ENCODE data around the gene PHF21B. TPM values are rescaled to one million over a fixed set of nuclear protein-coding genes. Genes with fewer than 3 reads are reported as not detected.

PHF21B gene
- total RNA-seq, 1 donor from 2014 or later, result 0.69 TPM

DNA sequence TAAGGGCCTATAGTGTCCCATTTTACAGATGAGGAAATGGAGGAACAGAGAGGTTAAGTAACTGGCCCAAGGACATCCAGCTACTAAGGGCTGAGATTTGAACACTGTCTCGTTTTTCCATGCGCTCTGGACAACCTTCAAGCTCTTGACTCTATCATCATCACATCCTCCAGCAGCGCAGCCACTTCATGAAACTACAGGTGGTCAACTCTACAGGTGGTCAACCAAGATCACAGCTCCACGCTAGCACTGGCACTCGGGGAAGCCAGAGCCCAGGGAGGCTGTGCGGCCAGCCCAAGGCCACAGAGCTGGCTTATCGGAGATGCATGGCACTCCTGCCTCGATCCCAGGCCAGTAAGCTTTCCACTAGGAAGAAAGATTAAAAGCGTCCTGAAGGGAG is 40.0 kb downstream of the PHF21B start:
- no peak for DNase-seq

DNA sequence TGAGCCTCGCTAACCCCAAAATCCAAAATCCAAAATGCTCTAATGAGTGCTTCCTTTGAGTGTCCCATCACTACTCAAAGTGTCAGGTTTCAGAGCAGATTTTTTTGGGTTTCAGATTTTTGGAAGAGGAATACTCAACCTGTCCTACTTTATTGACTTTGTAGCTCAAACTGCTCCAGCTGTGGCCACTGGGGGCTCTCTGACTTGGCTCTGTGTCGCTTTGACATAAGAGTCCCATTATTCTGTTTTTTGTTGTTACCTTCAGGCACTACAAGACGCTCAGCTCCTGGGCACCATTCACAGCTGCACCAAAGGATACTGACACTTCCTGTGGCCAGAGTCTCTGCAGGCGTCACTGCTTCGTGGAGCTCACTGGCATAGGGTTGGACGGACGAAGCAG is 41.1 kb downstream of the PHF21B start:
- TF ChIP-seq, protein P1, sequence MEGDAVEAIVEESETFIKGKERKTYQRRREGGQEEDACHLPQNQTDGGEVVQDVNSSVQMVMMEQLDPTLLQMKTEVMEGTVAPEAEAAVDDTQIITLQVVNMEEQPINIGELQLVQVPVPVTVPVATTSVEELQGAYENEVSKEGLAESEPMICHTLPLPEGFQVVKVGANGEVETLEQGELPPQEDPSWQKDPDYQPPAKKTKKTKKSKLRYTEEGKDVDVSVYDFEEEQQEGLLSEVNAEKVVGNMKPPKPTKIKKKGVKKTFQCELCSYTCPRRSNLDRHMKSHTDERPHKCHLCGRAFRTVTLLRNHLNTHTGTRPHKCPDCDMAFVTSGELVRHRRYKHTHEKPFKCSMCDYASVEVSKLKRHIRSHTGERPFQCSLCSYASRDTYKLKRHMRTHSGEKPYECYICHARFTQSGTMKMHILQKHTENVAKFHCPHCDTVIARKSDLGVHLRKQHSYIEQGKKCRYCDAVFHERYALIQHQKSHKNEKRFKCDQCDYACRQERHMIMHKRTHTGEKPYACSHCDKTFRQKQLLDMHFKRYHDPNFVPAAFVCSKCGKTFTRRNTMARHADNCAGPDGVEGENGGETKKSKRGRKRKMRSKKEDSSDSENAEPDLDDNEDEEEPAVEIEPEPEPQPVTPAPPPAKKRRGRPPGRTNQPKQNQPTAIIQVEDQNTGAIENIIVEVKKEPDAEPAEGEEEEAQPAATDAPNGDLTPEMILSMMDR (IDR thresholded peaks at IDR 0.05; ENCODE audit: borderline replicate concordance), result no peak
- Histone ChIP-seq H3K27ac (replicated peaks) (no peak overlapping the region), H3K36me3 (no peaks in the 10 kb centered on the region), H3K9me3 (replicated peaks) (no peaks in the 10 kb centered on the region), H3K4me3 (no peak overlapping the region), H3K4me1 (no peaks in the 10 kb centered on the region), H3K27me3 (ENCODE audit: low read depth) (peaks cover 76% of the 10 kb centered on the region)
- intact Hi-C loops (cut with micrococcal nuclease), result no loop called here
- no peak for DNase-seq

More for the DNA sequence above, 40.0 kb downstream of the PHF21B start:
- Histone ChIP-seq H3K27me3 (ENCODE audit: low read depth) (peaks cover 83% of the 10 kb centered on the region), H3K9me3 (replicated peaks) (no peaks in the 10 kb centered on the region), H3K36me3 (no peaks in the 10 kb centered on the region), H3K4me1 (no peaks in the 10 kb centered on the region), H3K4me3 (no peak overlapping the region), H3K27ac (replicated peaks) (no peak overlapping the region)
- intact Hi-C loops (cut with micrococcal nuclease), result no loop called here
- TF ChIP-seq, protein P1 (IDR thresholded peaks at IDR 0.05; ENCODE audit: borderline replicate concordance), result no peak

DNA sequence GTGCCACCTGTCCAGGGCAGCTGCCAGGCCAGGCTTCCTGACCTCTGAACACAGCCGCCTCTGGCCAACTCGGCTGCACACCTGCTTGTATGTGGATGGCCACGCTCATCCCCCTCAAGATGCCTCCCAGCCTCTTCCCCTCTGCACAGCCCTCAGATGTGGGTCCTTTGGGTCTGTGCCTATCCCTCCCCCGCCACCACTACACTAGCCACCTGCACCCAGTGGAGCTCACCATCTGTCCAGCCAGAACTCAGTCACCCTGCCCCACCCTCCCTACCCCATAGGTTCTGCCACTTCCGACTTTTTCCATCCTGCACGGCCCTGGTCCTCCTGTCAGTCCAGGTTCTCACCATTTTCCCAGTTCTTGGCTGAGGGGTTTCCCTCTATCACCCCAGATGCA is 44.6 kb downstream of the PHF21B start:
- Histone ChIP-seq H3K4me1 (no peaks in the 10 kb centered on the region), H3K27me3 (ENCODE audit: low read depth) (peaks cover 51% of the 10 kb centered on the region), H3K9me3 (replicated peaks) (no peaks in the 10 kb centered on the region), H3K27ac (replicated peaks) (no peak overlapping the region), H3K36me3 (no peaks in the 10 kb centered on the region), H3K4me3 (no peak overlapping the region)
- no peak for DNase-seq
- intact Hi-C loops (cut with micrococcal nuclease), result no loop called here
- TF ChIP-seq, protein P1 (IDR thresholded peaks at IDR 0.05; ENCODE audit: borderline replicate concordance), result no peak

DNA sequence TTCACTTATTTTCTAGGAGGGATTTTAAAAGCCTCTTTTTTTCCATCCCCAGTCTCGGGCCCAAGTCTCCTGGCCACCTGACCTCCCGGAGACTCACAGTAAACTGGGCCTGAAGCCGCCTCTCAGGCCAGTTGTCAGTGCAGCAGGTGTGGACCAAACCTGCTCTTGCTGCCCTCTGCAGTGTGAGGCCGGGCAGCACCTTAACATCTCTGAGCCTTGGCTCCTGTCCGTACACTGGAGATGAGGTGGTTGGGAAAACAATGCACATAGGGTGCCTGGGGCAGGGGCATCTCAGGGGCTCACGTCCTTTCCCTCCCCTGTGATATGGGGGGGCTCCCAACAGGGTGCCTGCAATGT is 45.1 kb downstream of the PHF21B start:
- intact Hi-C loops (cut with micrococcal nuclease), result no loop called here
- H3K4me1 ChIP-seq, result no peaks in the 10 kb centered on the region
- no peaks in the 10 kb centered on the region for H3K9me3 ChIP-seq (replicated peaks)
- DNase-seq, result no peak
- no peak overlapping the region for H3K4me3 ChIP-seq
- H3K27ac ChIP-seq (replicated peaks), result no peak overlapping the region
- H3K36me3 ChIP-seq, result no peaks in the 10 kb centered on the region
- H3K27me3 ChIP-seq (ENCODE audit: low read depth), result peaks cover 51% of the 10 kb centered on the region
- TF ChIP-seq, protein P1 (IDR thresholded peaks at IDR 0.05; ENCODE audit: borderline replicate concordance), result no peak

DNA sequence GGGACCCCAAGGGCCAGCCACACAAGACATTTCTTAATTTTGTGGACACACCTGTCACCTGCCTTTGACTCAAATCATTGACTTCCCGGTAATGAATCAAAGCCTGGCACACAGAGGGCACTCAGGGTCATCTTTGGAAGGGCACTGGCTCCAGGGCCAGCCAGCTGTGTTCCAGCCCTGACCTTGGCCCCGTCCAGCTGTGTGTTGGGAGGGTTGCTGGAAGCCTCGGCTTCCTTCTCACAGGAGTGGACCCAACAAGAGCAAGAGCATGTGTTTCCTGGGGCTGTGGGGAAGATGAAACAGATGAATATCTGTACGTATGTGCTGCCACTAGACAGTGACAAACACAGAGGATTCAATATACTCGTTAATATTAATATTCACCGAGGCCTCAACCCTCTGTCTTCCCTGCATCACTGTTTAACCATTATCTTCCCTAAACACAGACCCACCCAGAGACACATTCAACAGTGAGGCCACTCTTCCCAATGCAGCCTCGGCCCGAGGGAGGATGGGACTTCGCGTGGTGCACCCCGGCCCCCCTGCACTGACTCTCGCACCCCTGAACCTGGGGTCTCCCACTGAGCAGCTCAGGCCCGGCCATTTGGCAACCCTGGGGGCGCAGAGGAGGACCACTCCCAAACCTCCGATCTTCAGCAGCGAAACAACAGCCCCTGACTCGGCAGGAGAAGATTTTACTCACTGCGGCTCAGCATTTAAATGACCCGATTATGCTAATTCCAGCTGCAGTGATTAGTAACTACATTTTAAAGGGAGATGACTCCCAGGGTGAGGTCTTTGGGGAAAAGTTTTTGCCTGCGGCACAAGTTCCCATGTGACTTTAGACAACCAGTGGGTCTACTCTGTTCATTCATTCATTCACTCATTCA is 45.7 kb downstream of the PHF21B start:
- Histone ChIP-seq H3K9me3 (replicated peaks) (no peaks in the 10 kb centered on the region), H3K36me3 (no peaks in the 10 kb centered on the region), H3K27me3 (ENCODE audit: low read depth) (peaks cover 48% of the 10 kb centered on the region), H3K4me3 (no peak overlapping the region), H3K27ac (replicated peaks) (no peak overlapping the region), H3K4me1 (no peaks in the 10 kb centered on the region)
- TF ChIP-seq, protein P1 (IDR thresholded peaks at IDR 0.05; ENCODE audit: borderline replicate concordance), result no peak
- DNase-seq, result no peak
- intact Hi-C loops (cut with micrococcal nuclease), result no loop called here
